HG02763 (cell line): Measurements from ENCODE around the gene FOXM1.

Experiments used
- ATAC-seq: cut with Tn5 transposase; IDR thresholded peaks from one replicate; pipeline ENCODE4 v1.9.1; 2021; ENCODE audit warnings: mild to moderate bottlenecking, moderate library complexity; ENCODE audit not compliant: unreplicated experiment

FOXM1 gene

DNA sequence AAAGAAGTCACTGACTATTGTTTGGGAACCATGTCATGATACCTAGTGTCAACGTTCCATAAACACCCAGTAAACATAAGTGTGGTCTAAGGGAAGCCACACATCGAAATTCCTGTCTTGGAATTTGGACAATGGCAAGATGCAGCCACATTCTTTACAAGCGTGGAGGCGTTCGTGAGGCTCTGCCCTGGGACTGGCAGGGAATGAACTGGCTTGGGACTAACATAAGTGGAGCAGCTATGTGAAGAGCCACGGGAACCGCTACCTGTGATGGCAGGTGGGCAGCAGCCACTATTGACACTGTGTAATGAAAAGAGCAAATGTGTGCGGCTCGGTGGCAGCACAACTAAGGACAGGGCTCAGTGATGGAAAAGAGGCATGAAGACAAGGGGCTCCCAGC is 32.2 kb downstream of the FOXM1 start:
- no peak for ATAC-seq

- ATAC-seq: no peak
Measured at GRCh38 chr12:2842948-2843347, 34.0 kb downstream of the FOXM1 start.

GRCh38 chr12:2841056-2841650 is 35.8 kb downstream of the FOXM1 start:
- no peak for ATAC-seq

GRCh38 chr12:2836574-2836973 is 40.4 kb downstream of the FOXM1 start:
- no peak for ATAC-seq

DNA sequence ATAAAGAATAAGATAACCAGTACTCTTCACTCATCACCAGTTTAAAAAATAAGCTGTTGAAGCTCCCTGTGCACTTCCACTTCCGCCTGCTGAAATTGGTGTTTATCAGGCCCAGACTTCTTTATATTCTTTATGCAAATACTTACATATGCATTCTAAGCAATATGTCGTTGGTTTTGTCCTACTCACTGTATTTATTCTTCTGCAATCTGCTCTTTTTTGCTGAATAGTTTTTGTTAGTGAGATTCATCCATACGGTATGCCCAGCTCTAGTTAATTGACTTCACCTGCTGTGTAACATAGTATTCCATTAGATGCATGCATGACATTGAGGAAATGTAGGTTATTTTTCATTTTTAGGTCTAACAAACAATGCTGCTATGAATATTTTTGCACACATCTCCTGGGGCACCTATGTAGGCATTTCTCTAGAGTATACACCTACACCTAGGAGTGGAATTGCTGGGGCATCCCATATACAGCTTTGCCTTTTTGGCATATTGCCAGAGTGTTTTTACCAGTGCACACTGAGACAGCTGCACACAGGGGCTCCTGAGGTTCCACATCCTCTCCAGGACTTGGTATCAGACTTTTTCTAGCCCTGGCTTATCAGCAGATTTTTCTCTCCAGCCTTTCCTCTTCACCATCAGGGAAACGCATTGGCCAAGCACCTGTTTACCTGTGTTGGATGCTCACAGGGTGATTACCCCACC is 41.1 kb downstream of the FOXM1 start:
- no peak for ATAC-seq

- ATAC-seq: no peak
Measured at GRCh38 chr12:2834581-2835491, 42.1 kb downstream of the FOXM1 start, which contains the start of gene NRIP2. Gene NRIP2, minus strand, starts transcription at chr12:2835035. Its CDS starts 52 bp downstream, at chr12:2834983.

DNA sequence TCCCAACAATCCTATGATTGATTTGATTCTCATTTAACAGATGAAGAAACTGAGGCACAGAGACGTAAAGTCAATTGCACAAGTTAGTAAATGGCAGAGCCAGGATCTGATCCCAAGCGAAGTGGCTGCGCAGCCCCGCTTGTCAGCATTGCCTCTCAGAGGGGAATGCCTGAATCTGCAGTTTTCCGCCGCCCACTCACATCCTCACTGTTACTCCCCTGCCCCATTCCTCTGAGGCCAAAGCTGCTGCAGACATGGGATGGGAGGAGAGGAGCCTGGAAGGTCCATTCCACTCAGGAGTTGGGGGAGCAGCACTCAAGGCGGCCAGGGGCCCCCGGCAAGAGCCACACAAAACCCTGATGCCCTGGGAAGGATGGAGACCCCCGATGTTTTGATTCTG is 43.2 kb downstream of the FOXM1 start:
- no peak for ATAC-seq

DNA sequence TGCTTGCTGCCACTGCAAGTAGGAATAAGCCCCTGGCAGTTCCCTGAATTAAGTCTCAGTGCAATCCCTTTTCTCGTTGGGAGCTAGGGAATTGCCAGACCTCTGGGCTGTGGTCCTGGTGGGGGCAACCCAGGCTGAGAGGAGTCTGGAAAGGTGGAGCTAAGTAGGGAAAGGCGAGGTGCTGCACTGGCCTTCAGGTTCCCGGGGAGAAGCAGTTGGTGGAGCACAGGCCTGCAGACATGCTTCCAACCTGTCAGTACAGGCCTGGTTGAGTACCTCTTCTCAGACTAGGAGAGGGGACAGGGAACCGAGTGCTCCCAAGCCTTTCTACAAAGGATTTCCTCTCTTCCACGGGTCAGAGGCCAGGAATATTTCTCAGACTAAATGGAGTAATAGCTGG is 43.6 kb downstream of the FOXM1 start:
- ATAC-seq: no peak

GRCh38 chr12:2832550-2833127 is 44.3 kb downstream of the FOXM1 start:
- no peak for ATAC-seq

- ATAC-seq: no peak
Measured at GRCh38 chr12:2829275-2829674, 47.7 kb downstream of the FOXM1 start.

DNA sequence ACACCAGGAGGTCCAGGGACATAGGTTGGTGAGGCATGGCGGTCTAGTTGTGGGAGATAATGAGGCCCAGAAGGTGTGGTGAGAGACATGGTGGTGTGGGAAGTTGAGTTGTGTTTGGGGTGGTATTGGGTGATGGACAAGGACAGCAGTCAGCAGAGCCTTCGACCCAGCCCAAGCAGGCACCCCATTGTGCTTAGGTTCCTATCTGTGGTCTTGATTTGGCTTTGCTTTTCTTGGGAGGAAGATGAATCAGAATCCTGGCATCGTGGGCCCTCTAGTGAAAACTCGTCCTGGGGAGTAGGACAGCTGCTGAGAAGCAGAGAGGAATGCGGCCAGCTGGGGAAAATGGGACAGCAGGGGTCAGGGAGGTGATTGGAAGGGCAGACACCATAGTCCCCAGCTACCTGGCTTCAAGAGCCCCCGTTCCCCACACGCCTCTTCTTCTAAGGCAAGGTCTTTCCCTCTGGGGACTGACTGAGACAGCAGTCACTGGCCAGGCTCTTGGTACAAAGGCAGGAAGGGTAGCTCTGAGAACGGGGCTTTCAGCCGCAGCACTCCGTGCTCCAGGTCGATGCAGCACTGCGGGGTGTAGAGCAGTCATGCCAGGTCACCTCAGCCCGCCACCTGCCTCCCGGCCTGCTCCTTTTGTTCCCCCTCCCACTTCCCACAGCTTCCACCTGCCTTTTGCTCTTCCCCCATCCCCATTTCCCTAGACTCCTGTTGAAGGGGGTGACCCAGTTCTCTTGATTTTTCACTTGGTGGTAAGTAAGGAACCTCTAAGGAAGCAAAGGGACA is 50.1 kb downstream of the FOXM1 start:
- ATAC-seq: no peak

- no peak for ATAC-seq
Measured at GRCh38 chr12:2826036-2826435, 50.9 kb downstream of the FOXM1 start.

DNA sequence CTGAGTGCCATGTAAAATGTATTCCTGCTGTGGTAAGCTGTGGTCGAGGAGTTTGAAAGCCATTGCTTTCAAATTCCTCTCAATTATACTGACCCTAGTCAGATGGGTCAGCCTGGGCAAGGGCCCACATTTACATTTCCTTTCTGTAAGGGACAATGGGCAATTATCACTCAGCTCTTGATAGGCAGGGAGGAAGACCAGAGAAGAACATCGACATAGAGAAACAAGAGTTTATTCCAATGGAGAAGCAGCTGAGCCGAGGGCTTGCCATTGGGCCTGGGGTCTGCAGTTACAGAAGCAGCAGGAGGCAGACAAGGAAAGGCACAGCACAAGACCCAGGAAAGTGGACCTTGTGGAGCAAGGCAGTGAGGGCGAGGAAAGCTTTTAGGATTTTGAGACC is 51.8 kb downstream of the FOXM1 start:
- no peak for ATAC-seq

DNA sequence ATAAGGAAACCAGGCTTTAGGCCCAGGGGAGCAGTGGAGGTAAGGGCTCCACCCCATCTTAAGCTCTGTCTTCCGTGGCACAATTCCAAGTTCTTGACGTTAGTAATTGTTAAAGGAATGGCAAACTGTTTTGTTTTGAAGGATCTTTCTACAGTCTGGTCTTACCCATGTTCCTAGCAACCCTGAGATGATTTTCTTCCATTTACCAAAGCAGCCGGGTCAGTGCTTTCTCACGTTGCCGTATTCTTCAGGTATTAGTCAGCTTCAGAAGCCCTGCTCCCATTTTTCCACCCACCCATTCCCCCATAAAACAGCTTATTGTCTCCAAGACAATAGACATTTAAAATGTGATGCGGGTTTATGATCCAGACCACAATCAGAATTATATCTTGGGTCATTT is 52.4 kb downstream of the FOXM1 start:
- ATAC-seq: no peak

- ATAC-seq: no peak
Measured at GRCh38 chr12:2823483-2823882, 53.5 kb downstream of the FOXM1 start.

DNA sequence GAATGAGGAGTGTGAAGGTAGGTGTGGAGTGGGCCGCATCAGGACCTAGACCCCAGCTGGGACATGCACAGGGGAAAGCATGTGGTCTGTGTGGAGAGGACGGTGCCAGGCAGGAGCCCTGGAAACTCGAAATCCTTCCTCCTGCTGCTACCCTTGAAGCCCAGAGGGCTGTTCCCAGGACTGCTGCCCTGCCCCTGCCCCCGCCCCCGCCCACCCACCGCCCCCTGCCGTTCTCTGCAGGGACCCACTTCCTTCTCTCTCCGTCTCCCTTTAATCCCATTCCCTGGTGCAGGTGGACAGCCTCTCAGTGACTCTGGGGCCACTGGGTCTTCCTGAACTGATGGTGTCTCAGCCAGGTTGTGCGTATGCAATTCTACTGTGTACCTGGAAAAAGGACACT is 56.5 kb downstream of the FOXM1 start:
- ATAC-seq: no peak

DNA sequence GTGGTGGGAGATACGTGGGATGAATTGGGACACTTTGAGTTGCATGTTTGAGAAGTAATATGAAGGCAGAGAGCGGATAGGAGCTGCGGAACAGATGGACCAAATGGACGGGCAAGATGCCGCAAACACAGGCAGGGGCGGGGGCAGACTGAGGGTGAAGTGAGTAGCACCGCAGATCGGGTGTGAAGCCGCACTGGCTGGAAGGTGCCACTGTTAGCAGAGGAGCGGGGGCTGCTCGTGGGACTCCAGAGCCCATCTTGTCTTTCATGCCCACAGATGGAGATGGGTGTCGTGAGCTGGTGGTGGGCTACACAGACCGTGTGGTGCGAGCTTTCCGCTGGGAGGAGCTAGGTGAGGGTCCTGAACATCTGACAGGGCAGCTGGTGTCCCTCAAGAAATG is 57.2 kb downstream of the FOXM1 start:
- no peak for ATAC-seq

DNA sequence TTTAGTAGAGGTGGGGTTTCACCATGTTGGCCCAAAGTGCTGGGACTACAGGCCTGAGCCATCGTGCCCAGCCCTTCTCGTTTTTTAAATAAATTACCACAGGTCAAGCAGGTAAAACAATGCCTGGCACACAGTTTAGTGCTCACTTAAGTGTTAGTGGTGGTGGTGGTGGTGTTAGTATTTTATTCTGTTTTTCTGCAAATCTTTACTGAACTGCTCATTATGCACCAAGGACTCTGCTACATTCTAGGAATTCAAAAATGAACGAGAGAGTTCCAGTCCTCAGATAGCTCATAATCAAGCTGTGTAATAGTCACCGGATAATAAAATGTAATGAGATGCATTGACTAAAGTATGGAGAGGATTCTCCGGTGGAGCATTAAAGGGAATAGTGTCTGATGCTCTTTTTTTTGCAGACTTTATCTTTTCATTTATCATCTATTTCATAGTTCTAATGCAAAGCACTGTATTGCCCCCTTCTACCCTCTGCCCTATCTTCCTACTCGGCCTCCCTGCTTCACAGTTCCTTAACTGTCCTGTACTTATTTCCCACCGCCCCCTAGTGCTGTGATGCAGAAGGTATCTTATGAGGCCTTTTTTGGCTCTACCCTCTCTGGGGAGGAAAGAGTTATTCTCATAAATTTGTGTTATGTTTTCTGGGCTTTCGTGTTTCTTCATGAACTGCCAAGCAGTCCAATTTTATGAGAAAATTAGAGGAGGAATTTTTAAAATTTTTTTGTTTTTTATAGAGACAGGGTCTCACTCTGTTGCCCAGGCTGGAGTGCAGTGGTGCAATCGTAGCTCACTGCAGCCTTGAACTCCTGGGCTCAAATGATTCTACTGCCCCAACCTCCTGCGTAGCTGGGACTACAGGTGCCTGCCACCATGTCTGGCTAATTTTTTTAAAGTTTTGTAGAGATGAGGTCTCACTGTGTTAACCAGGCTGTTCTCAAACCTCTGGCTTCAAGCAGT is 63.5 kb downstream of the FOXM1 start:
- ATAC-seq: no peak
